HCT116 (cell line): Measurements from ENCODE around the gene C5orf63. TPM values are rescaled to one million over a fixed set of nuclear protein-coding genes. Genes with fewer than 3 reads are reported as not detected.

Experiments
- ATAC-seq: fragments of 200-7000 bp; cut with Tn5 transposase; 2 replicates; pipeline ENCODE4 v1.9.1; 2020; ENCODE audit warnings: mild to moderate bottlenecking, moderate library complexity
- BruUV-seq: library from RNA; stranded (reverse); fragments of 400-500 nt; replicated peaks from 2 replicates; lab custom pipeline; 2021; lab: Mats Ljungman, UMichigan
- CTCF ChIA-PET: fragments of 300-600 bp; sonication (Branson Sonifier 250); formaldehyde crosslinking; loops from one replicate; lab custom pipeline; 2021; ENCODE audit warnings: antibody characterized with exemption; lab: Charles Lee
- POLR2A ChIA-PET: fragments of 300-600, 350-600 bp; sonication (Branson Sonifier 250); formaldehyde crosslinking; loops from one replicate; lab custom pipeline; 2021; ENCODE audit warnings: antibody characterized with exemption; lab: Charles Lee
- RAD21 ChIA-PET, 2 experiments: fragments of 300-600 bp; sonication (Branson Sonifier 250); formaldehyde crosslinking; loops; one replicate each; lab custom pipeline; 2023; ENCODE audit warnings: low total read pairs in 2 of 2; ENCODE audit not compliant: uncharacterized antibody in 2 of 2, unreplicated experiment in 2 of 2, low non-redundant PET in 1 of 2; lab: Charles Lee
- DNase-seq: peaks from one replicate; pipeline ENCODE4 v3.0.0-alpha.2; 2010; ENCODE audit warnings: low read depth, low spot score
- H2AFZ ChIP-seq: fragments of 200-600 bp; shearing (Covaris generic), sonication (generic); 2 replicates; pipeline ENCODE4 v1.6.1; 2017; ENCODE audit warnings: low read depth, mixed run types, mixed read lengths, antibody characterized with exemption, low read length; ENCODE audit not compliant: poor library complexity, severe bottlenecking
- H3K27ac ChIP-seq: 2 replicates; pipeline ENCODE4 v1.5.1; 2012; ENCODE audit warnings: low read depth, low read length
- H3K27me3 ChIP-seq: fragments of 200-600 bp; sonication (generic); 2 replicates; pipeline ENCODE4 v1.6.1; 2016; ENCODE audit warnings: mixed run types, low read length, mixed read lengths; ENCODE audit not compliant: insufficient read depth
- H3K36me3 ChIP-seq, 2 experiments: fragments of 200-500 bp in 1 of 2; fragments of 200-600 bp in 1 of 2; sonication (Bioruptor generic) in 1 of 2; sonication (generic) in 1 of 2; 2 replicates each; pipeline versions ENCODE4 v1.5.1 to v1.6.1; 2014 to 2016; ENCODE audit warnings: low read length in 2 of 2, inconsistent platforms in 1 of 2, mixed read lengths in 1 of 2, mixed run types in 1 of 2; ENCODE audit not compliant: insufficient read depth in 2 of 2, control insufficient read depth in 1 of 2
- H3K4me1 ChIP-seq, 2 experiments: fragments of 200-600 bp in 1 of 2; sonication (generic) in 1 of 2; 2 replicates each; pipeline versions ENCODE4 v1.5.1 to v1.6.1; 2012 to 2017; ENCODE audit warnings: low read length in 2 of 2, inconsistent platforms in 1 of 2, mild to moderate bottlenecking in 1 of 2, mixed read lengths in 1 of 2, mixed run types in 1 of 2, moderate library complexity in 1 of 2; ENCODE audit not compliant: insufficient read depth in 2 of 2, control insufficient read depth in 1 of 2
- H3K4me2 ChIP-seq: fragments of 200-600 bp; sonication (generic); 2 replicates; pipeline ENCODE4 v1.6.1; 2017; ENCODE audit warnings: mixed run types, low read length, mixed read lengths
- H3K4me3 ChIP-seq, 2 experiments: fragments of 200-600 bp in 1 of 2; sonication (generic) in 1 of 2; replicated peaks in 1 of 2; 2 replicates each; pipeline ENCODE4 v1.5.1; 2011 to 2016; ENCODE audit warnings: low read length in 2 of 2, control low read depth in 1 of 2, low read depth in 1 of 2, mild to moderate bottlenecking in 1 of 2, mixed read lengths in 1 of 2, mixed run types in 1 of 2
- H3K79me2 ChIP-seq: fragments of 200-600 bp; sonication (generic); 2 replicates; pipeline ENCODE4 v1.6.1; 2017; ENCODE audit warnings: mild to moderate bottlenecking, mixed run types, low read length, moderate library complexity, mixed read lengths; ENCODE audit not compliant: insufficient read depth
- H3K9ac ChIP-seq: fragments of 200-600 bp; sonication (generic); 2 replicates; pipeline ENCODE4 v1.6.1; 2016; ENCODE audit warnings: low read length, mixed read lengths
- H3K9me2 ChIP-seq: fragments of 200-600 bp; sonication (generic), shearing (Covaris generic); 2 replicates; pipeline ENCODE4 v1.6.1; 2017; ENCODE audit warnings: mixed run types, mild to moderate bottlenecking, moderate library complexity; ENCODE audit not compliant: insufficient read depth
- H3K9me3 ChIP-seq, 2 experiments: fragments of 200-500 bp in 1 of 2; fragments of 200-600 bp in 1 of 2; sonication (Bioruptor generic) in 1 of 2; sonication (generic) in 1 of 2; 2 replicates each; pipeline ENCODE4 v1.6.1; 2014 to 2017; ENCODE audit warnings: low read length in 2 of 2, mixed read lengths in 2 of 2, inconsistent platforms in 1 of 2, low read depth in 1 of 2, mild to moderate bottlenecking in 1 of 2, mixed run types in 1 of 2, moderate library complexity in 1 of 2; ENCODE audit not compliant: control insufficient read depth in 1 of 2, insufficient read depth in 1 of 2
- H4K20me1 ChIP-seq: fragments of 200-600 bp; sonication (generic), shearing (Covaris generic); 2 replicates; pipeline ENCODE4 v1.6.1; 2017; ENCODE audit warnings: mixed run types, mild to moderate bottlenecking, moderate library complexity; ENCODE audit not compliant: insufficient read depth
- CBX3 ChIP-seq: IDR thresholded peaks from 2 replicates; pipeline ENCODE4 v1.6.1; 2012; ENCODE audit warnings: low read depth
- CTCF ChIP-seq, 3 experiments: fragments of 200-600 bp in 1 of 3; sonication (generic) in 1 of 3; IDR thresholded peaks in 2 of 3; conservative IDR thresholded peaks in 1 of 3; 2 replicates each; pipeline ENCODE4 v1.5.1; 2012 to 2017; ENCODE audit warnings: low read depth in 2 of 3, low read length in 2 of 3, antibody characterized with exemption in 1 of 3, borderline replicate concordance in 1 of 3, control low read depth in 1 of 3, mild to moderate bottlenecking in 1 of 3, mixed read lengths in 1 of 3, mixed run types in 1 of 3, moderate library complexity in 1 of 3; ENCODE audit not compliant: insufficient read depth in 1 of 3
- EGR1 ChIP-seq: IDR thresholded peaks from 2 replicates; pipeline ENCODE4 v1.6.1; 2012; ENCODE audit warnings: low read depth
- ELF1 ChIP-seq: IDR thresholded peaks from 2 replicates; pipeline ENCODE4 v1.6.1; 2012; ENCODE audit warnings: low read depth, borderline replicate concordance
- EZH2 ChIP-seq: fragments of 200-600 bp; sonication (generic); IDR thresholded peaks from 2 replicates; pipeline ENCODE4 v1.6.1; 2017; ENCODE audit warnings: antibody characterized with exemption, mixed run types
- MAX ChIP-seq: IDR thresholded peaks from 2 replicates; pipeline ENCODE4 v1.6.1; 2012
- POLR2A ChIP-seq: IDR thresholded peaks from 2 replicates; pipeline ENCODE4 v1.7.0; 2011; ENCODE audit warnings: borderline replicate concordance; ENCODE audit not compliant: insufficient read depth, insufficient read length; ENCODE audit errors: extremely low read depth
- SP1 ChIP-seq: IDR thresholded peaks from 2 replicates; pipeline ENCODE4 v1.6.1; 2012; ENCODE audit warnings: low read depth
- ZBTB33 ChIP-seq: IDR thresholded peaks from 2 replicates; pipeline ENCODE4 v1.6.1; 2011; ENCODE audit warnings: mild to moderate bottlenecking, low read length, moderate library complexity; ENCODE audit not compliant: insufficient replicate concordance; ENCODE audit errors: extremely low read depth
- ZNF274 ChIP-seq: fragments of 200-500 bp; sonication (Bioruptor generic); IDR thresholded peaks from 2 replicates; pipeline ENCODE4 v1.6.1; 2014; ENCODE audit warnings: mild to moderate bottlenecking, low read depth, low read length, inconsistent platforms
- intact Hi-C: fragments of 100-400 bp; cut with micrococcal nuclease; formaldehyde crosslinking; loops from 2 replicates; pipeline ENCODE4 v1.10.0; 2022
- total RNA-seq: library from RNA; stranded (reverse); gene quantifications from one replicate; pipeline ENCODE4 v1.2.1, GENCODE V29; 2021; ENCODE audit not compliant: unreplicated experiment
- TF ChIP-seq, protein P1 (sequence below): IDR thresholded peaks from 2 replicates; pipeline ENCODE4 v1.6.1; 2012; ENCODE audit warnings: low read depth

Gene C5orf63
- total RNA-seq, 1 experiment from 2014 or later: 4.4 TPM

GRCh38 chr5:127038550-127038949, 34.8 kb downstream of the C5orf63 start (continued):
- TF ChIP-seq, protein P1, sequence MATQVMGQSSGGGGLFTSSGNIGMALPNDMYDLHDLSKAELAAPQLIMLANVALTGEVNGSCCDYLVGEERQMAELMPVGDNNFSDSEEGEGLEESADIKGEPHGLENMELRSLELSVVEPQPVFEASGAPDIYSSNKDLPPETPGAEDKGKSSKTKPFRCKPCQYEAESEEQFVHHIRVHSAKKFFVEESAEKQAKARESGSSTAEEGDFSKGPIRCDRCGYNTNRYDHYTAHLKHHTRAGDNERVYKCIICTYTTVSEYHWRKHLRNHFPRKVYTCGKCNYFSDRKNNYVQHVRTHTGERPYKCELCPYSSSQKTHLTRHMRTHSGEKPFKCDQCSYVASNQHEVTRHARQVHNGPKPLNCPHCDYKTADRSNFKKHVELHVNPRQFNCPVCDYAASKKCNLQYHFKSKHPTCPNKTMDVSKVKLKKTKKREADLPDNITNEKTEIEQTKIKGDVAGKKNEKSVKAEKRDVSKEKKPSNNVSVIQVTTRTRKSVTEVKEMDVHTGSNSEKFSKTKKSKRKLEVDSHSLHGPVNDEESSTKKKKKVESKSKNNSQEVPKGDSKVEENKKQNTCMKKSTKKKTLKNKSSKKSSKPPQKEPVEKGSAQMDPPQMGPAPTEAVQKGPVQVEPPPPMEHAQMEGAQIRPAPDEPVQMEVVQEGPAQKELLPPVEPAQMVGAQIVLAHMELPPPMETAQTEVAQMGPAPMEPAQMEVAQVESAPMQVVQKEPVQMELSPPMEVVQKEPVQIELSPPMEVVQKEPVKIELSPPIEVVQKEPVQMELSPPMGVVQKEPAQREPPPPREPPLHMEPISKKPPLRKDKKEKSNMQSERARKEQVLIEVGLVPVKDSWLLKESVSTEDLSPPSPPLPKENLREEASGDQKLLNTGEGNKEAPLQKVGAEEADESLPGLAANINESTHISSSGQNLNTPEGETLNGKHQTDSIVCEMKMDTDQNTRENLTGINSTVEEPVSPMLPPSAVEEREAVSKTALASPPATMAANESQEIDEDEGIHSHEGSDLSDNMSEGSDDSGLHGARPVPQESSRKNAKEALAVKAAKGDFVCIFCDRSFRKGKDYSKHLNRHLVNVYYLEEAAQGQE: no peak
- TF ChIP-seq ZNF274: no peak

DNA sequence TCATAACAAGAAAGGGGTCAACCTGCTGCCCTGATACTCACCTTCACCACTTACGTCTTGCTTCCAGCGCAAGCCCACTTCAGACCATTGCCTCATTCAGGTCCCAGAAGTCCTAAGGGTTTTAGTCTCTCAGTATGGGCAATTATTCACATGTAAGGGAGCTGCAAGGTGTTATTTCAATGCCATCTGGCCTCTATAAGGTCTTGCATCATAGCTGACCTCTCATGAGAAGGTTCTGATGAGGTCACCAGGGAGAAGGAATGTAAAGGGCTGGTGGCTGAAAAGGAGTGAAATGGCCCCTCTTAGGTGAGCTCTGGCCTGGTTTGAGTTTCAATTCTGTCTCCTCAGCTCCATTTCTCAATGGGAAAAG, 41.5 kb downstream of the C5orf63 start:
- Histone ChIP-seq H3K9me3 (no peaks in the 10 kb centered on the region), H3K9me2 (no peaks in the 10 kb centered on the region), H3K4me3 (no peak overlapping the region), H2AFZ (no peak overlapping the region), H3K36me3 (no peaks in the 10 kb centered on the region), H3K4me1 (peaks cover 0 to 6% of the 10 kb centered on the region in 2 experiments; a peak in 1 of 4 replicates), H3K27me3 (no peaks in the 10 kb centered on the region), H4K20me1 (no peaks in the 10 kb centered on the region), H3K79me2 (no peaks in the 10 kb centered on the region), H3K9ac (no peak overlapping the region), H3K27ac (no peak overlapping the region), H3K4me2 (no peak overlapping the region)
- ChIA-PET CTCF (interaction anchor here (1.2 kb wide), 1 partner anchor 11 kb away, joined by 4 read pairs; no protein-coding TSS in a partner anchor), POLR2A (no interaction called here), RAD21 (no interaction called here)
- TF ChIP-seq EZH2: no peak
- no peak for TF ChIP-seq EGR1
- TF ChIP-seq POLR2A: no peak
- no peak for TF ChIP-seq SP1
- TF ChIP-seq, protein P1: no peak
- TF ChIP-seq ELF1: no peak
- TF ChIP-seq CTCF (IDR thresholded peaks at IDR 0.05 in 2 of 3, conservative IDR thresholded peaks at IDR 0.05 in 1 of 3; ENCODE audit: borderline replicate concordance in 1 of 3, insufficient read depth in 1 of 3, low read depth in 2 of 3, low read length in 2 of 3): no peak
- TF ChIP-seq MAX: no peak
- no peak for TF ChIP-seq ZBTB33
- no peak for TF ChIP-seq CBX3
- ATAC-seq (no peak), DNase-seq (no peak)
- intact Hi-C loops: loop anchor here (10.0 kb wide), 1 partner anchor 283 kb away; no protein-coding TSS in a partner anchor
- BruUV-seq: no TSS peak
